Epithelial cell of proximal tubule (primary cell): Measurements from ENCODE around the gene MYO1D. TPM values are rescaled to one million over a fixed set of nuclear protein-coding genes. Genes with fewer than 3 reads are reported as not detected.

ENCODE experiments used
- DNase-seq: peaks from one replicate; pipeline ENCODE4 v3.0.0-alpha.2; 2011; ENCODE audit warnings: low read depth
- H3K4me3 ChIP-seq: 2 replicates; pipeline ENCODE4 v1.5.1; 2011; ENCODE audit warnings: low read depth, mild to moderate bottlenecking, low read length
- total RNA-seq: library from RNA; depleted of rRNA; stranded (reverse); fragments of >200 nt; gene quantifications from 2 replicates; pipeline ENCODE4 v1.2.3, GENCODE V29; 2015
- TF ChIP-seq, protein P1 (sequence below): conservative IDR thresholded peaks from 2 replicates; pipeline ENCODE4 v1.5.1; 2012; ENCODE audit warnings: low read depth, mild to moderate bottlenecking, low read length

The MYO1D gene
- total RNA-seq, 1 donor from 2014 or later: 54.4 TPM

DNA sequence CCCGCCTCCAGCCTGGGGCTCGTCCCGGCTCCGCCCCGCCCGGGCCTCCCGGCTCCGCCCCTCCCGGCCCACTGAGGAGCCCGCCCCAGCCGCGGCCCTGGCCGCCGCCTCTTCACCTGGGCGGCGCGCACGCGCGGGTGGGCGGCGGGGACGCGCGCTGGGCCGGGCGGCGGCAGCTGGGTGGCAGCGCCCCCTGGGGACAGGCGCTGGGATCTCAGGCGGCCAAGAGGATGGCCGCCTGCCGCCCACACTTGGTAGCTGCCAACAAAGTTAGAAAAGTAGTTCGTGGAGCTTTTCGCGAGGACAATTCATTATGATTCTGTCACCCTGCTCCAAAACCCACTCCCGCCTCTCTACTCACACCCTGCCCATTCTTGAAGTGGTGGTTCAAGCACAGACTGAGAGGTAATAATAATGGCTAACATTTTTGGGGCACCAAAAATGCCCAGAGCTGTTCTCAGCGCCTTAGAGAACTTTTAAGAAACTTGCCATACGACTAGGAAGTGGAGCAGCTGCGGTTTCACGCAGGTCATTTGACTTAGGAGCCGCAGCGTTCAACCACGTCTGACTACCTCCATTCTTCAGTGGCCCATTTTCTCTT is 340 bp upstream of the MYO1D start:
- TF ChIP-seq, protein P1, sequence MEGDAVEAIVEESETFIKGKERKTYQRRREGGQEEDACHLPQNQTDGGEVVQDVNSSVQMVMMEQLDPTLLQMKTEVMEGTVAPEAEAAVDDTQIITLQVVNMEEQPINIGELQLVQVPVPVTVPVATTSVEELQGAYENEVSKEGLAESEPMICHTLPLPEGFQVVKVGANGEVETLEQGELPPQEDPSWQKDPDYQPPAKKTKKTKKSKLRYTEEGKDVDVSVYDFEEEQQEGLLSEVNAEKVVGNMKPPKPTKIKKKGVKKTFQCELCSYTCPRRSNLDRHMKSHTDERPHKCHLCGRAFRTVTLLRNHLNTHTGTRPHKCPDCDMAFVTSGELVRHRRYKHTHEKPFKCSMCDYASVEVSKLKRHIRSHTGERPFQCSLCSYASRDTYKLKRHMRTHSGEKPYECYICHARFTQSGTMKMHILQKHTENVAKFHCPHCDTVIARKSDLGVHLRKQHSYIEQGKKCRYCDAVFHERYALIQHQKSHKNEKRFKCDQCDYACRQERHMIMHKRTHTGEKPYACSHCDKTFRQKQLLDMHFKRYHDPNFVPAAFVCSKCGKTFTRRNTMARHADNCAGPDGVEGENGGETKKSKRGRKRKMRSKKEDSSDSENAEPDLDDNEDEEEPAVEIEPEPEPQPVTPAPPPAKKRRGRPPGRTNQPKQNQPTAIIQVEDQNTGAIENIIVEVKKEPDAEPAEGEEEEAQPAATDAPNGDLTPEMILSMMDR: peak; percentile 71
- DNase-seq: no peak
- peak overlapping the region; percentile 70 for H3K4me3 ChIP-seq

DNA sequence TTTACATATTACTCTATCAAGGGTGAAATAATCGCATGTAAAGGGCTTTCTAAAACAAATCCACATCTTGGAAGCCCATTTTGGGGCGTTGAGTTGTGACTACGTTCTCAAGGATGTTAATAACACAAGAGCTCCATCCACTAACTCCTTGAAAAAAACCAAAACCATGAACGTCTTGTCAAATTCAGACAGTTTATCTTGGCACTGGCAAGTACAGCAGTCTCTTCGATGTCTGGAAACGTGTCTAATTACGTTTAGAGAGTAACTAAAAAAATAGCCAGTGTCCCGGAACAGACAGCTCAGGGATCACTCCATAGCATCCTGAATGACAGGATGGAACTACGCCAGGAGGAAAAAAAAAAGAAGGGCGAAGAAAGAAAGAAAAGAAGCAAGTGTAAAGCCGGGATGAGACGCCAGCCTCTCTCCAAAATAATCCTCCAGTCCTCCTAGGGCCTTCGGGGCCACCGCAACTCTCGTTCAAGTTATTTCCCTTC is 954 bp downstream of the MYO1D start:
- H3K4me3 ChIP-seq: peak overlapping the region; percentile 70
- TF ChIP-seq, protein P1: no peak
- no peak for DNase-seq

DNA sequence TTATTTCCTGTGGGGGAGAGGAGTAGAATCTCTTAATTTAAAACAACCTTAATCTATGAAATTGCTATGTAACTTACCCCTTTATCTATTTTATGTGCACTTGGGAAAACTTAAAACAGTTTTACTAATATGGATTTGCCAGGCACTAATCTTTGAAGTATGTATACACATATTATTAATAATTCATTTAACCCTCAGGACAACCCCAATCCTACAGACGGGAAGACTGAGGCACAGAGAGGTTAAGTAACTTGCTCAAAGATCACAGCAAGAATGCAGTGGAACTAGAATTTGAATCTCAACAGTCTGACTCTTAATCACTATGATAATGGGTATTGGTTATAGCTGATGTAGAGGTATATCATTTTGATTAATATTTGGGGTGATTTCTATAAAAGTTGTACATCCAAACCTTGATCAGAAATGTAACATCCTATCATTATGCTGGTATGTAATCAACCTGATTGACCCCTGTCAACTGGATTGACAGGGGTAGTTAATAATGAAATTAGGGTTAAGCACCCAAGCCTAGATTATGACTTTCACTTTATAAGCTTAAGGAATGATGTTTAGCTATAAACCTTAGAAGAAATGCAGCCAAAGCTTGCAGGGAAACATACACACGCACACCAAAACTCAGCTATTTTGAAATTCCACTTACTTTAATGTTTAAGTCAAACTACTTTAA is 1.6 kb downstream of the MYO1D start:
- DNase-seq: no peak
- TF ChIP-seq, protein P1: no peak
- H3K4me3 ChIP-seq: peak overlapping the region; percentile 70

DNA sequence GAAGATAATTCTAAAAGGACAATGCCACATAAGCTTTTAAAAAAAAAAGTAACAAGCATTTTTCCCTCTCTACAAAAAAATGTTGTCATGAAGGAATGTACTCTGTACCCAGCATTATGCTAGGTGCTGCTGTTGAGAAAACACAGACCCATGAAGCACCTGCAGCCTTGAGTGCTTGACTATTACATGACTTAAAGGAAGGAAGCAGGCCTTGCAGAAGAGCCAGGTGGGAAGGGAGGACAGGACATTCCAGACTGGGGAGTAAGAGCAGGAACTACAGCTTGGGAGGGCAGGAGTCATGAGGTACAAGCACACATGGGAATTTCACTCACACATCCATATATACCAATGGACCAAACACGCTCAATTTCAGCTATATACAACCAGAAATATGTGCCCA is 3.8 kb downstream of the MYO1D start:
- H3K4me3 ChIP-seq: no peak overlapping the region
- no peak for DNase-seq
- TF ChIP-seq, protein P1: no peak

DNA sequence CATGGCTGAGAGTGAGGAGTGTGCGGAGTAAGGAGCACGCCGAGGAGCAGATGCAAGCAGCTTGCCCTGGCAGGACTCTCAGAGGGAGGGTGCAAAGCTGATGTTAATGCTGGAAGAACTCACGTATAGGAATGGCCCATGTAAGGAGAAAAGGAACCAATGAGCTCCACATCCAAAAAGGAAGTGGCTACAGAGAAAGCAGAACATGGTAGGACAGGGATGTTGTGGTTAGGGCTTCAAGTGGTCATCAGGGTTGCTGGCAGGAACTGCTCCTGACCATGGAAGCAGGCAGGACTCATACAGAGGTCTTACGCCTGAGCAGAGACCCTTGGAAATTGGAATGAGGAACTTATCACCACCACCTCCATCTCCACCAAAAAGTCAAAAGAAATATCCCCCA is 5.2 kb downstream of the MYO1D start:
- no peak for DNase-seq
- TF ChIP-seq, protein P1: no peak
- H3K4me3 ChIP-seq: no peak overlapping the region

DNA sequence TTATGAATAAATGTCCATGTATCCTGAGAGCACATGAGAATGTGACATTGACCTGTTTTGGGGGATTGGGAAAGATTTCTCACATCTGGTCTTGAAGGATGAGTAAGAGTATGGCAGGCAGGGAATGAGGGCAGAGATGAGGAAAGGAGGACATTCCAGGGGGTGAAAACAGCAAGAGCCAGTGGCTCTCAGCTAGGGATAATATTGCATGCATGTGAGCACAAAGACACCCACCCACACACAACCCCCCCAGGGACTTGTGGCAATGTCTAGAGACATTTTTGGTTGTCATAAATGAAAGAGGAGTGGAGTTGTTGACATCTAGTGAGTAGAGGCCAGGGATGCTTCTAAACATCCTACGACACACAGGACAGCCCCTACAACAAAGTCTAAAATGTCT is 6.0 kb downstream of the MYO1D start:
- TF ChIP-seq, protein P1: no peak
- DNase-seq: no peak
- no peak overlapping the region for H3K4me3 ChIP-seq
